ENCODE results near the gene PARD3.

Gene PARD3

DNA sequence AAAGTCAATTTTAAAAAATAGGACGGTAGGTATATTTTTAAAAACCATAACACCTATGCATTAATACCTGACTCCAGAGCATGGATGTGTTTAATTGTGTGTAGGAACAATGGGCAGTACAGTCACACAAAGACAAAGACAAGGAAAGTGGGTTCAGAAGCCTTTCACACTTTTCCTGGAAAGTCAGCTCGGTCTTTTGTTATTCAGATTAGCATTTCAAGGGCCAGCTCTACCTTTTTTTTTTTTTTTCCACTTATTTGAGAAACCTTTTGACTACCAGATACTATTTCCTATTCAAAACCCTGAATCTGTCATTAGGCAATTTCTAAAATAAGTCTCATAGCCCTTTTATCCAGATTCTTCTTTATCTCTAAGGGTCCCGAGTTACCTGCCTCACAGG lies 401.9 kb downstream of the PARD3 start:
- POLR2A ChIA-PET: no interaction called here
- no peak for TF ChIP-seq L3MBTL2 (conservative IDR thresholded peaks at IDR 0.05)
- no peak for TF ChIP-seq BHLHE40 (IDR thresholded peaks at IDR 0.05; ENCODE audit: borderline replicate concordance)
- no peak for TF ChIP-seq FOXM1 (IDR thresholded peaks at IDR 0.05; ENCODE audit: borderline replicate concordance)
- TF ChIP-seq SUZ12 (IDR thresholded peaks at IDR 0.05): no peak
- TF ChIP-seq TARDBP (IDR thresholded peaks at IDR 0.05): no peak
- TF ChIP-seq ELF4 (IDR thresholded peaks at IDR 0.05): no peak
- no peak for TF ChIP-seq CTBP1 (IDR thresholded peaks at IDR 0.05; ENCODE audit: borderline replicate concordance)
- no peak for TF ChIP-seq ZNF384 (IDR thresholded peaks at IDR 0.05)
- TF ChIP-seq FOXA1 (IDR thresholded peaks at IDR 0.05): no peak
- TF ChIP-seq FOXK2 (IDR thresholded peaks at IDR 0.05): no peak
- no peak for TF ChIP-seq SP1 (IDR thresholded peaks at IDR 0.05)
- TF ChIP-seq ARNT (IDR thresholded peaks at IDR 0.05): no peak
- no peak for TF ChIP-seq HDGF (IDR thresholded peaks at IDR 0.05; ENCODE audit: borderline replicate concordance)
- no peak for TF ChIP-seq LEF1 (IDR thresholded peaks at IDR 0.05; ENCODE audit: borderline replicate concordance)
- no peak for TF ChIP-seq NFRKB (IDR thresholded peaks at IDR 0.05)
- TF ChIP-seq, protein P1, sequence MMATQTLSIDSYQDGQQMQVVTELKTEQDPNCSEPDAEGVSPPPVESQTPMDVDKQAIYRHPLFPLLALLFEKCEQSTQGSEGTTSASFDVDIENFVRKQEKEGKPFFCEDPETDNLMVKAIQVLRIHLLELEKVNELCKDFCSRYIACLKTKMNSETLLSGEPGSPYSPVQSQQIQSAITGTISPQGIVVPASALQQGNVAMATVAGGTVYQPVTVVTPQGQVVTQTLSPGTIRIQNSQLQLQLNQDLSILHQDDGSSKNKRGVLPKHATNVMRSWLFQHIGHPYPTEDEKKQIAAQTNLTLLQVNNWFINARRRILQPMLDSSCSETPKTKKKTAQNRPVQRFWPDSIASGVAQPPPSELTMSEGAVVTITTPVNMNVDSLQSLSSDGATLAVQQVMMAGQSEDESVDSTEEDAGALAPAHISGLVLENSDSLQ (IDR thresholded peaks at IDR 0.05): no peak
- CTCF ChIA-PET: no interaction called here
- no peak for DNase-seq (ENCODE audit: extremely low spot score)

- no peak for DNase-seq (ENCODE audit: extremely low spot score)
- TF ChIP-seq BHLHE40 (IDR thresholded peaks at IDR 0.05; ENCODE audit: borderline replicate concordance) (no peak), L3MBTL2 (conservative IDR thresholded peaks at IDR 0.05) (no peak), FOXA1 (IDR thresholded peaks at IDR 0.05) (no peak), ZNF384 (IDR thresholded peaks at IDR 0.05) (no peak), HDGF (IDR thresholded peaks at IDR 0.05; ENCODE audit: borderline replicate concordance) (no peak), SUZ12 (IDR thresholded peaks at IDR 0.05) (no peak), CTBP1 (IDR thresholded peaks at IDR 0.05; ENCODE audit: borderline replicate concordance) (no peak), NFRKB (IDR thresholded peaks at IDR 0.05) (no peak), LEF1 (IDR thresholded peaks at IDR 0.05; ENCODE audit: borderline replicate concordance) (no peak), FOXK2 (IDR thresholded peaks at IDR 0.05) (no peak), TARDBP (IDR thresholded peaks at IDR 0.05) (no peak), FOXM1 (IDR thresholded peaks at IDR 0.05; ENCODE audit: borderline replicate concordance) (no peak)
- TF ChIP-seq, protein P1 (IDR thresholded peaks at IDR 0.05): no peak
- CTCF ChIA-PET: no interaction called here
- POLR2A ChIA-PET: no interaction called here
Observed at GRCh38 chr10:34408956-34409355, 406.1 kb downstream of the PARD3 start.

GRCh38 chr10:34408381-34408780 lies 406.7 kb downstream of the PARD3 start:
- CTCF ChIA-PET: no interaction called here
- POLR2A ChIA-PET: no interaction called here
- TF ChIP-seq SUZ12 (IDR thresholded peaks at IDR 0.05): no peak
- TF ChIP-seq HDGF (IDR thresholded peaks at IDR 0.05; ENCODE audit: borderline replicate concordance): no peak
- TF ChIP-seq CTBP1 (IDR thresholded peaks at IDR 0.05; ENCODE audit: borderline replicate concordance): no peak
- TF ChIP-seq FOXK2 (IDR thresholded peaks at IDR 0.05): no peak
- no peak for TF ChIP-seq ARNT (IDR thresholded peaks at IDR 0.05)
- TF ChIP-seq NFRKB (IDR thresholded peaks at IDR 0.05): no peak
- no peak for TF ChIP-seq L3MBTL2 (conservative IDR thresholded peaks at IDR 0.05)
- TF ChIP-seq FOXM1 (IDR thresholded peaks at IDR 0.05; ENCODE audit: borderline replicate concordance): no peak
- no peak for TF ChIP-seq LEF1 (IDR thresholded peaks at IDR 0.05; ENCODE audit: borderline replicate concordance)
- TF ChIP-seq SP1 (IDR thresholded peaks at IDR 0.05): no peak
- TF ChIP-seq ZNF384 (IDR thresholded peaks at IDR 0.05): no peak
- TF ChIP-seq, protein P1 (IDR thresholded peaks at IDR 0.05): no peak
- no peak for TF ChIP-seq FOXA1 (IDR thresholded peaks at IDR 0.05)
- TF ChIP-seq BHLHE40 (IDR thresholded peaks at IDR 0.05; ENCODE audit: borderline replicate concordance): no peak
- TF ChIP-seq ELF4 (IDR thresholded peaks at IDR 0.05): no peak
- TF ChIP-seq TARDBP (IDR thresholded peaks at IDR 0.05): no peak
- no peak for DNase-seq (ENCODE audit: extremely low spot score)

DNA sequence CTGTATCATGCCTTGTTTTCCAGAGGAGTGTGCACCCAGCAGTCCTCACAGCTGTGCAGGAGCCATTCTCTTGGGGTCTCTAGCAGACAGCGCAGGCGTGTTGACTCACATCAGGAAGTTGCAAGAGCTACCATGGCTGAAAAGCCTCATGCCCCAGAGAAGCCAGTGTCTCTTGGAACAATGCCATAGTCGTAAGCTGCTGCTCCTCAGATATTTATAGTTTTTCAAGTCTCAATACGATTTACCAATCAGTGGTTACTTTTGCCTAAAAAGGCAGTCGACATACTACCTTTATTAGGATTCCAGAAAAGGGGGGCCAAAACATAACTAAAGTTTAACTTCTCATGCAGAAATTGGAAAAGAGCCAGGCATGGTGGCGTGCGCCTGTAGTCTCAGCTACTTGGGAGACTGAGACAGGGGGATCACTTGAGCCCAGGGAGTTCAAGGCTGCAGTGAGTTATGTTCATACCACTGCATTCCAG lies 407.7 kb downstream of the PARD3 start:
- DNase-seq (ENCODE audit: extremely low spot score): no peak
- ChIA-PET CTCF (no interaction called here), POLR2A (interaction anchor here (0.5 kb wide), 1 partner anchor 9 kb away, joined by 3 read pairs; no protein-coding TSS in a partner anchor)
- TF ChIP-seq FOXK2 (IDR thresholded peaks at IDR 0.05) (no peak), SP1 (IDR thresholded peaks at IDR 0.05) (no peak), LEF1 (IDR thresholded peaks at IDR 0.05; ENCODE audit: borderline replicate concordance) (no peak), NFRKB (IDR thresholded peaks at IDR 0.05) (no peak), SUZ12 (IDR thresholded peaks at IDR 0.05) (no peak), ELF4 (IDR thresholded peaks at IDR 0.05) (no peak)

GRCh38 chr10:34406463-34407323 lies 408.4 kb downstream of the PARD3 start:
- POLR2A ChIA-PET: no interaction called here
- DNase-seq (ENCODE audit: extremely low spot score): no peak
- CTCF ChIA-PET: no interaction called here
- TF ChIP-seq, protein P1 (IDR thresholded peaks at IDR 0.05): no peak
- TF ChIP-seq FOXK2 (IDR thresholded peaks at IDR 0.05): no peak
- TF ChIP-seq HDGF (IDR thresholded peaks at IDR 0.05; ENCODE audit: borderline replicate concordance): no peak
- no peak for TF ChIP-seq FOXA1 (IDR thresholded peaks at IDR 0.05)
- no peak for TF ChIP-seq SUZ12 (IDR thresholded peaks at IDR 0.05)
- TF ChIP-seq L3MBTL2 (conservative IDR thresholded peaks at IDR 0.05): no peak
- TF ChIP-seq CTBP1 (IDR thresholded peaks at IDR 0.05; ENCODE audit: borderline replicate concordance): no peak
- TF ChIP-seq TARDBP (IDR thresholded peaks at IDR 0.05): no peak
- no peak for TF ChIP-seq FOXM1 (IDR thresholded peaks at IDR 0.05; ENCODE audit: borderline replicate concordance)
- no peak for TF ChIP-seq ZNF384 (IDR thresholded peaks at IDR 0.05)
- TF ChIP-seq LEF1 (IDR thresholded peaks at IDR 0.05; ENCODE audit: borderline replicate concordance): no peak
- TF ChIP-seq BHLHE40 (IDR thresholded peaks at IDR 0.05; ENCODE audit: borderline replicate concordance): no peak
- no peak for TF ChIP-seq NFRKB (IDR thresholded peaks at IDR 0.05)
